ENCODE results near the gene CIBAR2. TPM values are rescaled to one million over a fixed set of nuclear protein-coding genes. Genes with fewer than 3 reads are reported as not detected.

The CIBAR2 gene
- total RNA-seq, 1 donor from 2014 or later = not detected

DNA sequence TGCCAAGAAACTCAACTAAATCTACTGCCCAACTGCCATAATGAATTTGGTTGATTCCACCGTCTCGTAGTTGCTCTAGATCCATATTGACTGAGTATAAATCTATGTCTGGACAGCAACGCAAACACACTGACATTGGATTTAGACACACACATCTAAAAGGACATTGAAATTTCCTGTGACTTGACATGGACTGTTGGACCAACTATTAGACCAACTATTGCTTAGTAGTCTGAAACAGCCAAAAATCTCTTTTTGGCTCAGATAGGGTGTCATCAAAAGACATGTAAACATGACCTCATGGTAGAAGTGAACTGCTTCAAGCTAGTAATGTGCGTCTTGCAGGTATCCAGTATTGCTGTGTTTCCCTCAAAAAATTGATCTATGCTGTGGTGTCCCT is 53.4 kb downstream of the CIBAR2 start:
- DNase-seq = no peak
- no peak overlapping the region for H3K27ac ChIP-seq
- no peaks in the 10 kb centered on the region for H3K27me3 ChIP-seq
- ATAC-seq = no peak
- H3K36me3 ChIP-seq = no peaks in the 10 kb centered on the region
- H3K4me3 ChIP-seq = no peak overlapping the region
- H3K9me3 ChIP-seq = no peaks in the 10 kb centered on the region
- peaks cover 32% of the 10 kb centered on the region for H3K4me1 ChIP-seq
- TF ChIP-seq CTCF (IDR thresholded peaks at IDR 0.05) = no peak
- intact Hi-C loops (cut with DNase I) = no loop called here

GRCh38 chr16:85057948-85058347 is 54.3 kb downstream of the CIBAR2 start:
- TF ChIP-seq CTCF (IDR thresholded peaks at IDR 0.05) = no peak
- Histone ChIP-seq H3K9me3 (no peaks in the 10 kb centered on the region), H3K27ac (no peak overlapping the region), H3K27me3 (no peaks in the 10 kb centered on the region), H3K4me1 (peaks cover 26% of the 10 kb centered on the region), H3K36me3 (no peaks in the 10 kb centered on the region), H3K4me3 (no peak overlapping the region)
- intact Hi-C loops (cut with DNase I) = no loop called here
- DNase-seq (no peak), ATAC-seq (no peak)

- DNase-seq = no peak
These were observed 54.9 kb downstream of the CIBAR2 start for GRCh38 chr16:85057212-85057889.

GRCh38 chr16:85056211-85056748 is 56.0 kb downstream of the CIBAR2 start:
- peaks cover 25% of the 10 kb centered on the region for H3K4me1 ChIP-seq
- H3K36me3 ChIP-seq = no peaks in the 10 kb centered on the region
- no peak for DNase-seq
- H3K27ac ChIP-seq = peak overlapping the region; percentile 75
- no peaks in the 10 kb centered on the region for H3K9me3 ChIP-seq
- H3K27me3 ChIP-seq = no peaks in the 10 kb centered on the region
- TF ChIP-seq CTCF (IDR thresholded peaks at IDR 0.05) = peak; percentile 42
- peak; percentile 63 for ATAC-seq
- peak overlapping the region; percentile 25 for H3K4me3 ChIP-seq
- intact Hi-C loops (cut with DNase I) = no loop called here

More at GRCh38 chr16:85057212-85057889, 54.9 kb downstream of the CIBAR2 start:
- Histone ChIP-seq H3K4me1 (peaks cover 25% of the 10 kb centered on the region), H3K4me3 (no peak overlapping the region), H3K27ac (no peak overlapping the region), H3K27me3 (no peaks in the 10 kb centered on the region), H3K9me3 (no peaks in the 10 kb centered on the region), H3K36me3 (no peaks in the 10 kb centered on the region)
- TF ChIP-seq CTCF (IDR thresholded peaks at IDR 0.05) = peak; percentile 32
- intact Hi-C loops (cut with DNase I) = no loop called here
- no peak for ATAC-seq

DNA sequence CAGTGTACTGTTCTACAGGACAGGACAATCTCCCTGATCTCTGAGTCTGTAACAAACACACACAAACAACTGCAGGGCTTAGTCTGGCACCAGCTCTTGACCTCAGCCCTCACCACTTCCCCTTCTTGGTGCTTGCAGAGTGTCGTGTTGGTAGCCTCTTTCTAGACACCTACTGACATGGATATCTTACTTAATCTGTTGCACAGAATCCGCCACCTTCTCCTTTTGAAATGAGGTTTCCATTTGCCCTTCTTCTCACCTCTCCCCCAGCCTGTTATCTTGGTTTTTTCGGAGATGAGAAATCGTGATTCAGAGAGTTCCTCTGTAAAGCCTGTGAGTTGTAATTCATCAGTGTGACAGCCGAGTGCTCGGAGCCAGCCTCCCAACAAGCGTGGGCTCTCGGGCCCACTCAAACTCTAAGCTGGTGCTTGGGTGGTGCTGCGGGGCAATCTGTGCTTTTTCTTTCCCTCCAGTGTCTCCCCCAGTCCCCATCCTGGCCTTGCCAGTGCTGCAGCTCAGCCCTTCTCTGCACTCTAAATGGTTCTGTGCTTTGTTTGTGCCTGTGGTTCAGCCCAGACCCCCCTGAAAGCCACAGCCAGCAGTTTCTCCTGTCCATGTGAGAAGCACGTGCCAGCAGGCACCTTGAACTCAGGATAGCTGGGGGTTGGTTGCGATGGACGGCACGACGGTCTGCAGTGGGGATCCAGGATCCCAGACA is 56.6 kb downstream of the CIBAR2 start:
- DNase-seq (peak; percentile 70), ATAC-seq (peak; percentile 96)
- TF ChIP-seq CTCF (IDR thresholded peaks at IDR 0.05) = no peak
- H3K4me1 ChIP-seq = peaks cover 25% of the 10 kb centered on the region
- H3K27me3 ChIP-seq = no peaks in the 10 kb centered on the region
- peak overlapping the region; percentile 75 for H3K27ac ChIP-seq
- H3K36me3 ChIP-seq = no peaks in the 10 kb centered on the region
- no peaks in the 10 kb centered on the region for H3K9me3 ChIP-seq
- intact Hi-C loops (cut with DNase I) = no loop called here
- H3K4me3 ChIP-seq = peak overlapping the region; percentile 25
